ENCODE results near the gene SUSD3.

The SUSD3 gene

GRCh38 chr9:93086447-93087224 is 28.1 kb downstream of the SUSD3 start:
- DNase-seq (ENCODE audit: low read depth, low spot score): no peak
- no peak overlapping the region for H3K4me3 ChIP-seq (ENCODE audit: low read length)

- no peak for DNase-seq (ENCODE audit: low read depth, low spot score)
- H3K4me3 ChIP-seq (ENCODE audit: low read length): no peak overlapping the region
These were observed 29.6 kb downstream of the SUSD3 start for GRCh38 chr9:93087971-93088655.

- no peak for DNase-seq (ENCODE audit: low read depth, low spot score)
- no peak overlapping the region for H3K4me3 ChIP-seq (ENCODE audit: low read length)
These were observed 30.1 kb downstream of the SUSD3 start for GRCh38 chr9:93088656-93089015.

GRCh38 chr9:93089024-93089423 is 30.5 kb downstream of the SUSD3 start:
- no peak for DNase-seq (ENCODE audit: low read depth, low spot score)
- no peak overlapping the region for H3K4me3 ChIP-seq (ENCODE audit: low read length)

GRCh38 chr9:93089481-93089991 is 31.0 kb downstream of the SUSD3 start:
- no peak for DNase-seq (ENCODE audit: low read depth, low spot score)
- no peak overlapping the region for H3K4me3 ChIP-seq (ENCODE audit: low read length)

GRCh38 chr9:93090091-93090655 is 31.7 kb downstream of the SUSD3 start:
- DNase-seq (ENCODE audit: low read depth, low spot score): no peak
- H3K4me3 ChIP-seq (ENCODE audit: low read length): no peak overlapping the region

- no peak for DNase-seq (ENCODE audit: low read depth, low spot score)
- H3K4me3 ChIP-seq (ENCODE audit: low read length): no peak overlapping the region
These were observed 32.6 kb downstream of the SUSD3 start for GRCh38 chr9:93091056-93091452.

GRCh38 chr9:93091453-93092081 is 33.1 kb downstream of the SUSD3 start:
- no peak overlapping the region for H3K4me3 ChIP-seq (ENCODE audit: low read length)
- no peak for DNase-seq (ENCODE audit: low read depth, low spot score)

GRCh38 chr9:93092251-93092991 is 33.9 kb downstream of the SUSD3 start:
- no peak overlapping the region for H3K4me3 ChIP-seq (ENCODE audit: low read length)
- no peak for DNase-seq (ENCODE audit: low read depth, low spot score)

GRCh38 chr9:93093127-93093876 is 34.8 kb downstream of the SUSD3 start:
- H3K4me3 ChIP-seq (ENCODE audit: low read length): no peak overlapping the region
- no peak for DNase-seq (ENCODE audit: low read depth, low spot score)

- H3K4me3 ChIP-seq (ENCODE audit: low read length): no peak overlapping the region
- no peak for DNase-seq (ENCODE audit: low read depth, low spot score)
These were observed 35.6 kb downstream of the SUSD3 start for GRCh38 chr9:93093877-93094657.

- DNase-seq (ENCODE audit: low read depth, low spot score): no peak
These were observed 36.2 kb downstream of the SUSD3 start for GRCh38 chr9:93094658-93095204.

GRCh38 chr9:93095205-93096130 is 37.0 kb downstream of the SUSD3 start:
- DNase-seq (ENCODE audit: low read depth, low spot score): peak; percentile 95
- peak overlapping the region; percentile 74 for H3K4me3 ChIP-seq (ENCODE audit: low read length)

More at GRCh38 chr9:93094658-93095204, 36.2 kb downstream of the SUSD3 start:
- H3K4me3 ChIP-seq (ENCODE audit: low read length): peak overlapping the region; percentile 74

- H3K4me3 ChIP-seq (ENCODE audit: low read length): peak within 1 kb of the TSS; percentile 74
- no peak for DNase-seq (ENCODE audit: low read depth, low spot score)
These were observed 37.8 kb downstream of the SUSD3 start, which contains the start of gene CARD19 for GRCh38 chr9:93096131-93096802. TSS of gene CARD19 (plus strand) at chr9:93096217. CDS start at chr9:93096346, 129 bp downstream.

GRCh38 chr9:93096811-93097382 is 38.4 kb downstream of the SUSD3 start:
- peak overlapping the region; percentile 63 for H3K4me3 ChIP-seq (ENCODE audit: low read length)
- no peak for DNase-seq (ENCODE audit: low read depth, low spot score)
